Osteocyte (in vitro differentiated cells): ENCODE measurements around the gene PTPRN2. TPM values are rescaled to one million over a fixed set of nuclear protein-coding genes. Genes with fewer than 3 reads are reported as not detected.

Experiments used
- DNase-seq: peaks from one replicate; pipeline ENCODE4 v3.0.0; 2021; ENCODE audit warnings: mixed read lengths; ENCODE audit not compliant: unreplicated experiment; ENCODE audit errors: extremely low spot score
- H3K27ac Mint-ChIP-seq: one replicate; pipeline ENCODE4 v1.8.0; 2021; ENCODE audit warnings: mild to moderate bottlenecking, mixed read lengths; ENCODE audit not compliant: unreplicated experiment
- H3K27me3 Mint-ChIP-seq: one replicate; pipeline ENCODE4 v1.8.0; 2021; ENCODE audit warnings: mixed read lengths; ENCODE audit not compliant: unreplicated experiment
- H3K36me3 Mint-ChIP-seq: one replicate; pipeline ENCODE4 v1.8.0; 2021; ENCODE audit warnings: mixed read lengths; ENCODE audit not compliant: unreplicated experiment
- H3K4me1 Mint-ChIP-seq: one replicate; pipeline ENCODE4 v1.8.0; 2021; ENCODE audit warnings: mixed read lengths; ENCODE audit not compliant: unreplicated experiment
- H3K4me3 Mint-ChIP-seq: one replicate; pipeline ENCODE4 v1.8.0; 2021; ENCODE audit warnings: mild to moderate bottlenecking, moderate library complexity, mixed read lengths; ENCODE audit not compliant: unreplicated experiment
- H3K9me3 Mint-ChIP-seq: one replicate; pipeline ENCODE4 v1.8.0; 2021; ENCODE audit warnings: mixed read lengths; ENCODE audit not compliant: unreplicated experiment
- total RNA-seq: library from RNA; stranded (reverse); gene quantifications from 2 replicates; pipeline ENCODE4 v1.2.1, GENCODE V29; 2021
- TF ChIP-seq, protein P1 (sequence below): fragments of 200-600 bp; sonication (generic); IDR thresholded peaks from 2 replicates; pipeline ENCODE4 v1.5.0; 2021; ENCODE audit warnings: antibody characterized with exemption, mild to moderate bottlenecking, moderate library complexity

PTPRN2 gene
- total RNA-seq, 1 donor from 2014 or later: 0.59 TPM

DNA sequence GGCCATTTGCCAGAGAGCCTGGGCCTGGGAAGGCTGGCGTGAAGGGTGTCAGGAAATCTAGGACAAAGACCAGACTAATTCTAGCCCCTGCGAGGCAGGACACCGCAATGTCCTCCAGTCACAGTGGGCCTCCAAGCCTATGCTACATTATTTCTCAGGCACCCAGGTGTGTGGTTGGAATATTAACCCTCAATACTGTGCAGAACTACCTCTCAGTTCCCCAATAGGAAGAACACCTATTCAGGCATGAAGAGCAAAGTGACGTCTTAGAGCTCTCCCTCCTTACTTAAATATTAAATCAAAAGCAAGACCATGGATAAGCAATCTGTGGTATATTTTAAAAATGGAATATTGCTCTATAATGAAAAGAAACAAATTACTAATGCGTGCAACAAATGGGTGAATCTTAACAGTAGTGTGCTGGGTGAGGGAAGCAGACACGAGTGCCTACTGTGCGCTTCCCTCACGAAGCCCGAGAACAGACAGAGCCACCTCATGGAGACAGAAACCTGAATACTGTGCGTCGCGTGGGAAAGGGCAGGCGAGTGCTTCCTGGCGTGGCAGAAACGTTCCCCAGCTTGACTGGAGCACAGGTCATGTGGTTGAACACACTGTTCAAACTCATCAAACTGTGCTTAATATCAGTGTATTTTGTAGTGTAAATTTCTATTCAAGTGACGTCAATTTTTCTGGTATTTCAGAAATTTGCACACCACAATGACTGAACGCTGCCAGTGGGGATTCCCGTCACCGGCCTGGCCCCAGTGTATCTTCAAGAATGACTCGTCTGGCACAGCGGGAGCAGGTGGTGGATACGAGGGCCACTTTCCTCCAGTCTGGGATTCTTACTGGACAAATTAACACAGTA is 15.5 kb upstream of the PTPRN2 start:
- Mint-ChIP-seq H3K4me1 (no peaks in the 10 kb centered on the region), H3K27me3 (no peaks in the 10 kb centered on the region), H3K9me3 (no peaks in the 10 kb centered on the region), H3K4me3 (no peak overlapping the region), H3K27ac (no peak overlapping the region), H3K36me3 (no peaks in the 10 kb centered on the region)
- DNase-seq: no peak
- TF ChIP-seq, protein P1, sequence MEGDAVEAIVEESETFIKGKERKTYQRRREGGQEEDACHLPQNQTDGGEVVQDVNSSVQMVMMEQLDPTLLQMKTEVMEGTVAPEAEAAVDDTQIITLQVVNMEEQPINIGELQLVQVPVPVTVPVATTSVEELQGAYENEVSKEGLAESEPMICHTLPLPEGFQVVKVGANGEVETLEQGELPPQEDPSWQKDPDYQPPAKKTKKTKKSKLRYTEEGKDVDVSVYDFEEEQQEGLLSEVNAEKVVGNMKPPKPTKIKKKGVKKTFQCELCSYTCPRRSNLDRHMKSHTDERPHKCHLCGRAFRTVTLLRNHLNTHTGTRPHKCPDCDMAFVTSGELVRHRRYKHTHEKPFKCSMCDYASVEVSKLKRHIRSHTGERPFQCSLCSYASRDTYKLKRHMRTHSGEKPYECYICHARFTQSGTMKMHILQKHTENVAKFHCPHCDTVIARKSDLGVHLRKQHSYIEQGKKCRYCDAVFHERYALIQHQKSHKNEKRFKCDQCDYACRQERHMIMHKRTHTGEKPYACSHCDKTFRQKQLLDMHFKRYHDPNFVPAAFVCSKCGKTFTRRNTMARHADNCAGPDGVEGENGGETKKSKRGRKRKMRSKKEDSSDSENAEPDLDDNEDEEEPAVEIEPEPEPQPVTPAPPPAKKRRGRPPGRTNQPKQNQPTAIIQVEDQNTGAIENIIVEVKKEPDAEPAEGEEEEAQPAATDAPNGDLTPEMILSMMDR: no peak

DNA sequence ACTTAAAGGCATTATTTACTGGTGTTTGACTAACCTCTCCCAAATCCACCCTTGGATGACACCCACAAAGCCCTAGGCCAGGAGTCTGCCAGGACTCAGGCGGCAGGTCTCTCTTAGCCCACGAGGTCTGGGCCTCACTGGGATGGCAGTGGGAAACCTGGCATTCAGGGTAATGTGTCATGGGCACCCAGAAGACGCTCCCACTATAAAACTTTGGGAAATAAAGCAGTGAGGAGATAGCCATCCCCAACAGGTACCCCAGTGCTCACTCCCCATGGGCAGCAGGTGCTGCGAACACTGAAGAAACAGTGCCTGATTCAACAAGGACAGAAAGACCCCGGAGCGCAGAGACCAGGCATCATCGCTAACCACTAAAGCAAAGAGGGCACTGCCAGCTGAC is 14.4 kb upstream of the PTPRN2 start:
- Mint-ChIP-seq H3K4me3 (no peak overlapping the region), H3K27ac (no peak overlapping the region), H3K36me3 (no peaks in the 10 kb centered on the region), H3K4me1 (no peaks in the 10 kb centered on the region), H3K27me3 (no peaks in the 10 kb centered on the region), H3K9me3 (no peaks in the 10 kb centered on the region)
- no peak for DNase-seq
- TF ChIP-seq, protein P1: no peak

DNA sequence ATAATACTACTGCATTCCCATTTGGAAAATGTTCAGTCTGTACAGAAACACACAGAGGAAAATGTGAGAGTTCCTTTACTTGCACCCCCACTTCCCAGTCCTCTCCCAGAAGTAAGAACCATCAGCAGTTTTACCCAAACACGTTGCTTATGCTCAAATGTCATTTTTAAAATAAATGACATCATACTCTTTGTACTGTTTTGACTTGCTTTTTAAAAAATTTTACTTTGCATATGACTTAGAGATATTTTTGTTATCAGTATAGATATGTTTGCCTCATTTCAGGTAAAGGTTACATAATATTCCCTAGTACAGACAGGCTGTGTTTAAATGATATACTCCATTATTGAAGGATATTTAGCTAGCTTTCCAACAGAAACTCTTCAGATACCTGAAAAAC is 13.5 kb upstream of the PTPRN2 start:
- Mint-ChIP-seq H3K27ac (no peak overlapping the region), H3K9me3 (no peaks in the 10 kb centered on the region), H3K36me3 (no peaks in the 10 kb centered on the region), H3K4me1 (no peaks in the 10 kb centered on the region), H3K27me3 (no peaks in the 10 kb centered on the region), H3K4me3 (no peak overlapping the region)
- TF ChIP-seq, protein P1: no peak
- no peak for DNase-seq

DNA sequence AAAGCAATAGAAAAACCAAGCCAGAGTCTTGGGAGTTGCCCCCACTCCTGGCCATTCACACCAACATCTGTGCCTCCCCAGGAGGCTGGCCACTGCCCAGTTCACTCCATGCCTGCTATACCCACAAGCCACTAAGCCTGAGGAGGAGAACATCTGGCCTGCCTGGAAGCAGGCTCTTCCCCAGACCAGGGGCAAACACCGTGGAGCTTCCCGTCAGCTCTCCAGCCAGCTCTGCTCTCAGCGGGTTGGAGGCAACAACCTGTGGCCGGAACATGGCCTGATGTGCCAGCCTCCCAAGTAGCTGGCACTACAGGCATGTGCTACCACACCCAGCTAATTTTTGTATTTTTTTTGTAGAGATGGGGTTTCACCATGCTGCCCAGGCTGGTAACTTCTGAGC is 9.1 kb upstream of the PTPRN2 start:
- TF ChIP-seq, protein P1: no peak
- DNase-seq: no peak
- Mint-ChIP-seq H3K36me3 (no peaks in the 10 kb centered on the region), H3K27me3 (no peaks in the 10 kb centered on the region), H3K27ac (no peak overlapping the region), H3K9me3 (no peaks in the 10 kb centered on the region), H3K4me1 (no peaks in the 10 kb centered on the region), H3K4me3 (no peak overlapping the region)

DNA sequence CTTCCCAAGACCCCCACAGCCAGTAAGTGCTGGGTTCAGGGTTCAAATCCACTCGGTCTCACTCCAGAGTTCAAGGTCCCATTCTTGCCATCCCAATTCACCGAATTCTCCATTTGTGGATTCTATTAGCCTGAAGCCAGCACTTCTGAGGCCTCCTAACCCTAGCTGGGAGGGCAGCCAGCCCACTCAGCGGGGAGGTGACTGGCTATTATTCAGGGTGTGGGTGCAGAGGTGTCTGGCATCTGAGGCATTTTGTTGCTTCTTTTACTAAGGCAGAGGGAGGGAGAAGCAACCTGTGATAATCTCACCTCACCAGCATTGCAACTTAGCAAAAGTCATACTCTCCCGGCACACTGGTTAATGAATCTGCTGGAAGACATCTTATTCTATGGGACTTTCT is 8.7 kb upstream of the PTPRN2 start:
- Mint-ChIP-seq H3K27ac (no peak overlapping the region), H3K4me3 (no peak overlapping the region), H3K4me1 (no peaks in the 10 kb centered on the region), H3K27me3 (no peaks in the 10 kb centered on the region), H3K9me3 (no peaks in the 10 kb centered on the region), H3K36me3 (no peaks in the 10 kb centered on the region)
- TF ChIP-seq, protein P1: no peak
- DNase-seq: no peak
